Motor neuron (in vitro differentiated cells): ENCODE measurements around the gene KLHL17. TPM values are rescaled to one million over a fixed set of nuclear protein-coding genes. Genes with fewer than 3 reads are reported as not detected.
A peak's percentile ranks its signal among the peaks of the same experiment; 100 is the strongest.

Experiments used
- ATAC-seq, 8 experiments: fragments of 200-7000 bp; cut with Tn5 transposase; replicated peaks in 6 of 8; 2 replicates each; pipeline ENCODE4 v1.8.0; 2021; ENCODE audit warnings: mild to moderate bottlenecking in 8 of 8, moderate library complexity in 8 of 8
- H3K27ac ChIP-seq, 2 donors: fragments of 250-450 bp; sonication (Bioruptor Pico); 2 replicates each; pipeline ENCODE4 v1.9.0; 2021; ENCODE audit warnings: antibody characterized with exemption in 2 of 2, mild to moderate bottlenecking in 2 of 2, moderate library complexity in 1 of 2
- H3K4me1 ChIP-seq, 2 donors: fragments of 250-450 bp; sonication (Bioruptor Pico); replicated peaks in 1 of 2; 2 replicates each; pipeline ENCODE4 v1.6.1; 2021; ENCODE audit warnings: antibody characterized with exemption in 2 of 2, mild to moderate bottlenecking in 2 of 2, moderate library complexity in 1 of 2
- H3K4me3 ChIP-seq, 5 donors: fragments of 250-450 bp; sonication (Bioruptor Pico); 2 replicates each; pipeline ENCODE4 v1.9.0; 2021; ENCODE audit warnings: antibody characterized with exemption in 5 of 5, mild to moderate bottlenecking in 5 of 5, moderate library complexity in 4 of 5
- WGBS, 10 experiments: fragments of 450-650 bp; shearing (Covaris generic); methylation state at CpG; one replicate each; pipeline ENCODE4 v1.0.0; 2022; 5-methylcytosine and 5-hydroxymethylcytosine counted together
- in situ Hi-C, 9 experiments: fragments of 400-800 bp; cut with MboI; loops; one replicate each; pipeline ENCODE4 v1.15.0; 2021; ENCODE audit warnings: low sequenced_read_pairs in 9 of 9, low pct_unique_long_range_greater_than_20kb in 2 of 9; ENCODE audit not compliant: unreplicated experiment in 9 of 9
- total RNA-seq, 8 experiments: library from RNA; unstranded; fragments of 300-600 nt; gene quantifications; 2 replicates each; pipeline versions ENCODE4 v1.2.3 to v1.2.4, GENCODE V29; 2022

The KLHL17 gene
- total RNA-seq, 8 experiments from 2014 or later: 4.1 to 24.6 (median 7.3) TPM

DNA sequence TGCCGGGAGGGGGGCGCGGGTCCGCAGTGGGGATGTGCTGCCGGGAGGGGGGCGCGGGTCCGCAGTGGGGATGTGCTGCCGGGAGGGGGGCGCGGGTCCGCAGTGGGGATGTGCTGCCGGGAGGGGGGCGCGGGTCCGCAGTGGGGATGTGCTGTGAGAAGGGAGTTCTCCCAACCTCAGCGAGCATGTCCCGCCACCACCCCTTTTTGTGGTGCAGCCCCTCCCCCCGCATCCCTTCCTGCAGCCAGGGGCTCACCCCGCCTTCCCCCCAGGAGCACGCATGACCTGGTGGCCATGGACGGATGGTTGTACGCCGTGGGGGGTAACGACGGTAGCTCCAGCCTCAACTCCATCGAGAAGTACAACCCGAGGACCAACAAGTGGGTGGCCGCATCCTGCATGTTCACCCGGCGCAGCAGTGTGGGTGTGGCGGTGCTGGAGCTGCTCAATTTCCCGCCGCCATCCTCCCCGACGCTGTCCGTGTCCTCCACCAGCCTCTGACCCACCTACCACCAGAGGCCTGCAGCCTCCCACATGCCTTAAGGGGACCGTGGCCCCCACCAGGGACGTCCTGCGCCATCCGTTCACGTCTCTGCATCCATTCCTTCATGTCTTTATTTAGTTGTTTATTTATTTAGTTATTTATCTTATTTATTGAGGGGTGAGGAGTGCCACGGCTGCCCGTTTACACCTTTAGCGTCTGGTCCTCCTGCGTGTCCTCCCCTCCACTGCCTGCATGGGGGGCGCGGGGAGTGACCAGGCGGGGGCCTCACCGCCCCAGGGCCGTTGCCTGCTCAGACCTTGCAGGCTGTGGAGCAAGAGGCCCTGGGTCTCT lies 4.5 kb downstream of the KLHL17 start:
- peaks cover 10 to 18% of the 10 kb centered on the region in 2 donors for H3K4me1 ChIP-seq
- in situ Hi-C loops: no loop called here
- WGBS, 10 experiments: 85 to 100% (median 93%) methylated on average over 1 to 15 of the region's 51 CpGs; no CpG with 5 or more reads in 4 of the 10 experiments
- no peak for ATAC-seq
- H3K4me3 ChIP-seq: no peak overlapping the region
- H3K27ac ChIP-seq: no peak overlapping the region

DNA sequence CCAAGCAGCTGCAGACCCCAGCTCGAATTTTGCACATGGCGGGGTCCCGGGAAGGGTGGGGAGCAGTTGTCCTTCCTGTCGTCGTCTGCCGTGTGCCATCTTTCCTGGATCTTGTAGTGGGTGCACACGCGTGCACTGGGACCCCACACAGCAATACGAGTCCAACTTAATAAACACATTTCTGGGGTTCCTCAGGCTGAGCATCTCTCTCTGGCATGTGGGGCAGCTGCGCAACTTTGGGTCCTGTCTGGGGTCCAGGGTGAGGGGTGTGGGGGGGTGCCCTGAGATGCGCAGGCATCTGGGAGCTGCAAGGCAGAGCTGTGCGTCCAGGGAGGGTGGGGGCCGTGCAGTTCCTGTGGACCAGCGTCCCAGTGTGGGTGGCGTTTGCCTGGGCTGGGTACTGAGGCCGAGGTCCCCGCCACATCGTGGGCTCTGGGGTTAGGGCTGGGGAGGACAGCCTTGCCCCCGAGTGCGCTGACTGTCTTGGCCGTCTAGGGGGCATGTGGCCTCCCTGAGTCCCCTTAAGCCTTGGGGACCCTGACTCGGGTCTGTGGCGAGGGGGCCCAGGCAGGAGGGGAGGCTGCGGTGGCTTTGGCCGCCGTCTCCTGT lies 5.2 kb downstream of the KLHL17 start:
- in situ Hi-C loops: no loop called here
- ATAC-seq: no peak
- 62 to 86% (median 72%) methylated on average over 1 to 7 of the region's 26 CpGs; no CpG with 5 or more reads in 6 of the 10 experiments for WGBS, 10 experiments
- no peak overlapping the region for H3K27ac ChIP-seq
- H3K4me3 ChIP-seq: no peak overlapping the region
- H3K4me1 ChIP-seq: peaks cover 10 to 18% of the 10 kb centered on the region in 2 donors

DNA sequence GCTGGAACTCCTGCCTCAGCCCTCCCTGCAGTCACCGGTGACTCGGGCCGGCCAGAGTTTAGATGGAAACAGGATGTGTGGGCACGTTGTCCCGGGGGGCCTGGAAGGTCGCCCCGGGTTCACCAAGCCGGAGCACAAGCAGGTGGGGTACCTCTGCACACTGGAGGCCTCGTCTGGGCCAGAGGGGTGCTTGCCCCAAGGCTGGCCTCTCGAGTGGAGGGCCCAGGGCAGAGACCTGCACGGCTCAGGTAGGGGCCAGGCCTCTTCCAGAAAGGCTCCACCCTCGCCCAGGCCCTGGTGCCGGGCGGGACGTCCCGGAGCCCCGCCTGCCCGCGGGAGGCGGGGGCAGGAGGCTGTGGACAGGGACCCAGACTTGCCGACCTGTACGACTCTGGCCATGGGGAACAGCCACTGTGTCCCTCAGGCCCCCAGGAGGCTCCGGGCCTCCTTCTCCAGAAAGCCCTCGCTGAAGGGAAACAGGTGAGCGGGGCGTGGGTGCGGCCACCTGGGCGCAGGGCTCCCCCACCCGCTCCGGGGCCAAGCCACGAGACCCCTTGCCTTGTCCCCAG lies 5.8 kb downstream of the KLHL17 start, which contains the start of gene PLEKHN1:
Gene PLEKHN1 (plus strand): TSS at position 348 of the 569 bp plus-strand sequence. CDS start 50 bp downstream, at position 398.
- peak; percentile 8 to 55 (median 26) for ATAC-seq
- H3K4me1 ChIP-seq: peaks cover 10 to 16% of the 10 kb centered on the region in 2 donors
- H3K27ac ChIP-seq: no peak within 1 kb of the TSS
- peak within 1 kb of the TSS; percentile 2 to 39 (median 25) for H3K4me3 ChIP-seq
- in situ Hi-C loops: no loop called here
- 0 to 60% (median 1%) methylated on average over 1 to 6 of the region's 31 CpGs; no CpG with 5 or more reads in 6 of the 10 experiments for WGBS, 10 experiments

GRCh38 chr1:966704-967300 lies 6.4 kb downstream of the KLHL17 start:
- peak; percentile 68 to 94 (median 76) for ATAC-seq
- WGBS, 10 experiments: 0 to 6% methylated on average over 12 to 15 of the region's 60 CpGs; no CpG with 5 or more reads in 8 of the 10 experiments
- in situ Hi-C loops: no loop called here

DNA sequence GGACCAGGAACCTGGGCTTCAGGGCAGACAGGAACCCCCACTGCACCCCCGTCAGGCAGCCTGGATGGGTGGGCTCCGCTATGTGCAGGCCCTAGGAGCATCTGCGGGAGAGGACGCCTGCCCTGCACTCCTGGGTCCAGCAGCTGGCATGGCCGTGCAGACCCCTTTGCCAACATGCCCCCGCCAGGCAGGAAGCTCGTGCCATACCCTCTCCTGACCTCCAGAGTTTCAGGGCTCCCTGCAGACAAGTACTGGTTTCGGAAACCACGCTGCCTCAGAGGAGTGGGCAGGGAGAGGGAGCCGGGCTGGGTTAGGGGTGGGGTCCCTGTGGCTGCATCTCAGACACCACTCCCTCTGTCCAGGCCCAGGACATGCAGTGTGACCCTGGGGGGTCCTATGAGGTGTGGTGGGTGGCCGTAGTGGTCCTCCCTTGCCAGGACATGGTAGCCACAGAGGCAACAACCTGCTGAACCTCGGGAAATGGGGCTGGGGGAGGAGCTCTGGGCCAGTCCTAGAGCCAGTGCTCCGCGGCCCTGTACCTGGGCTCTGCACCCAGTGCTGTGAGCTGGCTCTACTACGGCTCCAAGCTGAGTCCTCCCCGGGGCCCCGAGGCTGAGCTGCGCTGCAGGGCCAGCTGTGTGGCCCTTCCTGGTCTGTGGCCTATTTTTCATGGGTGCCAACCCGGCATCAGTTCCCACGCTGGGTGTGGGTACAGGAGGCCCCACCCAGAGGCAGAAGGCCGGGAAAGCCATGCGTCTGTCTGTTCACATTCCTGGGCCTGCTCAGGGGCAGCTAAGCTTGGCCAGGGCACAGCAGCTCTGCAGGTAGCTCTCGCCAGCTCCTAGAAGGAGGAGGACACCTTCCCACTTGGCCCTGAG lies 7.3 kb downstream of the KLHL17 start:
- Histone ChIP-seq H3K4me1 (peaks cover 8 to 12% of the 10 kb centered on the region in 2 donors), H3K27ac (no peak overlapping the region), H3K4me3 (no peak overlapping the region)
- no peak for ATAC-seq
- 40 to 100% (median 54%) methylated on average over 1 to 11 of the region's 23 CpGs; no CpG with 5 or more reads in 6 of the 10 experiments for WGBS, 10 experiments
- in situ Hi-C loops: no loop called here

More at GRCh38 chr1:966704-967300, 6.4 kb downstream of the KLHL17 start:
- H3K27ac ChIP-seq: no peak overlapping the region
- peaks cover 8 to 12% of the 10 kb centered on the region in 2 donors for H3K4me1 ChIP-seq
- H3K4me3 ChIP-seq: peak overlapping the region; percentile 2 to 39 (median 25)

GRCh38 chr1:969260-969855 lies 9.0 kb downstream of the KLHL17 start:
- in situ Hi-C loops: no loop called here
- Histone ChIP-seq H3K27ac (no peak overlapping the region), H3K4me1 (peaks cover 8 to 12% of the 10 kb centered on the region in 2 donors), H3K4me3 (no peak overlapping the region)
- no peak for ATAC-seq
- 52 to 82% (median 71%) methylated on average over 2 to 15 of the region's 15 CpGs; no CpG with 5 or more reads in 2 of the 10 experiments for WGBS, 10 experiments

DNA sequence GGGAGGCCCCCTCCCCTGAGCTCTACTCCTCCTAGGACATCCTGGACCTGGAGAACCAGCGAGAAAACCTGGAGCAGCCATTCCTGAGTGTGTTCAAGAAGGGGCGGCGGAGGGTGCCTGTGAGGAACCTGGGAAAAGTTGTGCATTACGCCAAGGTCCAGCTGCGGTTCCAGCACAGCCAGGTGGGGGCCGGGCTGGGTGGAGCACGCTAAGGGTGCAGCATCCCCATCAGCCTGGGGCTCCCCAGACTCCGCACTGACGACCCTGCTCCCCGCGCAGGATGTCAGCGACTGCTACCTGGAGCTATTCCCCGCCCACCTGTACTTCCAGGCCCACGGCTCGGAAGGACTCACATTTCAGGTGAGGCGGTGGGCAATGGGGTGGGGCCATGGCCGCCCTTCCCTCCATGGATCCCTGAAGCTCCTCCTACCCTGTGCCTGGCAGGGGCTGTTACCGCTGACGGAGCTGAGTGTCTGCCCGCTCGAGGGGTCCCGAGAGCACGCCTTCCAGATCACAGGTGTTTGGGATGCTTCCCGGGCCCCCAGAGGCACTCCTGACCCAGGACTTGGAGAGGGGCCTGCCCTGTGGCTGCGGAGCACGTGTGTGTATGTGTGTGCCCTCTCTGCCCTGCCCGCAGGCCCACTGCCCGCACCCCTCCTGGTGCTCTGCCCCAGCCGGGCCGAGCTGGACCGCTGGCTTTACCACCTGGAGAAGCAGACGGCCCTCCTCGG lies 10.0 kb downstream of the KLHL17 start:
- 30 to 58% (median 50%) methylated on average over 3 to 18 of the region's 33 CpGs; no CpG with 5 or more reads in 7 of the 10 experiments for WGBS, 10 experiments
- in situ Hi-C loops: no loop called here
- no peak overlapping the region for H3K27ac ChIP-seq
- peaks cover 8 to 12% of the 10 kb centered on the region in 2 donors for H3K4me1 ChIP-seq
- H3K4me3 ChIP-seq: no peak overlapping the region
- ATAC-seq: no peak

DNA sequence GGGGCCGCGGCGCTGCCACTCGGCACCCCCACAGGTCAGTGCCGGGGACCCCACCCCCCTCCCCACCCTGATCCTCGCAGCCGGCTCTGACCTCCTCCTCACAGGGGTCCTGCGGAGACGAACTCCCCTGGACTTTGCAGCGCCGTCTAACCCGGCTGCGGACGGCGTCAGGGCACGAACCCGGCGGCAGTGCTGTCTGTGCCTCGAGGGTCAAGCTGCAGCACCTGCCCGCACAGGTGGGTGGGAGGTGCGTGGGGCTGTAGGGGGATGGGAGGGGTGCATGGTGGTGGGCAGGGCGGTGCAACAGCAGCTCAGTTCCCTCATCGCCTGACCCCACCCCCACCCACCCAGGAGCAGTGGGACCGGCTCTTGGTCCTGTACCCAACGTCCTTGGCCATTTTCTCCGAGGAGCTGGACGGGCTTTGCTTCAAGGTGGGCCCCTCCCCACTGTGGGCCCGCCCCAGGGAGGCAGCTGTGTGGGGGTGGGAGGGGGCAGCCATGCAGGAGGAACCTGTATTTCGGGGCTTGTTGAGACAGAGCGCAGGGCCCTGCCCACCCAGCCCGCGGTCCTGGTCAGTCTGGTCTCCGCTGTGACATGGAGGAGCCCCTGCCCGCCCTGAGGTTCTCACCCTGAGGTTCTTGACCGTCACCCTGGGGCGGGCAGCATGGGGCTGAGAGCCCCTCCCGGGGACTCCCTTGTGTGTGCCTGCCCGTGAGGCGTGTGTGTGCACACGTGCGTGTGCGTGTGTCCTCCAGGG lies 10.8 kb downstream of the KLHL17 start:
- Histone ChIP-seq H3K27ac (no peak overlapping the region), H3K4me1 (peaks cover 8 to 18% of the 10 kb centered on the region in 2 donors), H3K4me3 (no peak overlapping the region)
- in situ Hi-C loops: no loop called here
- ATAC-seq: no peak
- 100% methylated on average over 1 of the region's 42 CpGs; no CpG with 5 or more reads in 9 of the 10 experiments for WGBS, 10 experiments

- no peak overlapping the region for H3K27ac ChIP-seq
- 40 to 80% (median 63%) methylated on average over 1 to 20 of the region's 34 CpGs; no CpG with 5 or more reads in 4 of the 10 experiments for WGBS, 10 experiments
- in situ Hi-C loops: no loop called here
- H3K4me1 ChIP-seq: peaks cover 3 to 13% of the 10 kb centered on the region in 2 donors
- H3K4me3 ChIP-seq: no peak overlapping the region
- no peak for ATAC-seq
Observed at GRCh38 chr1:971751-972506, 11.5 kb downstream of the KLHL17 start.

DNA sequence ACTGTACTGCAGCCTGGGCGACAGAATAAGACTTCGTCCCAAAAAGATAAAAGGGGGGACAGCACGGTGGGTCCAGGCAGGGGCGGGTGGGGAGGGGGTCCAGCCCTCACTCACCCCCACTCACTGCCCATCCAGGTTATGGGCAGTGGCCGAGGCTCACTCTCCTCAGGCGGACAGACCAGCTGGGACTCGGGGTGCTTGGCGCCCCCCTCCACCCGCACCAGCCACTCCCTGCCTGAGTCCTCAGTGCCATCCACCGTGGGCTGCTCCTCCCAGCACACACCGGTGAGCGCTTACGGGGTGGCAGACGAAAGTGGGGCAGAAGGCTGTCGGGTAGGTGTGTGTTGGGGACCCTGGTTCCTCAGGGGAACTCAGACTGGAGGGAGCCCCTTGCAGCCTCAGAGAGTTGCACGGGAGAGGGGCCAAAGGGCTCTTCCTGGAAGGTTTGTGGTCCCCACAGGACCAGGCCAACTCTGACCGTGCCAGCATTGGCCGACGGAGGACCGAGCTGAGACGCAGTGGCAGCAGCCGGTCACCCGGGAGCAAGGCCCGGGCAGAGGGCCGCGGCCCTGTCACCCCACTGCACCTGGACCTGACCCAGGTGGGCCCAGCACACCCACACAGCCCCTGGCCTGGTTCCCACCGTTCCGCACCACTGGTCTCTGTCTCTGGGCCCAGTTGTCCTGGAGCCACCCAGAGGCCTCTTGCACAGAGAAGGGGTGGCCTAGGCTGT lies 12.5 kb downstream of the KLHL17 start:
- no peak overlapping the region for H3K27ac ChIP-seq
- in situ Hi-C loops: no loop called here
- no peak overlapping the region for H3K4me3 ChIP-seq
- H3K4me1 ChIP-seq: peaks cover 0 to 8% of the 10 kb centered on the region in 2 donors
- ATAC-seq: no peak
- WGBS, 10 experiments: 46 to 66% methylated on average over 4 to 12 of the region's 28 CpGs; no CpG with 5 or more reads in 8 of the 10 experiments
